Kidney epithelial cell (primary cell): ENCODE results near the gene TTC23L. TPM values are rescaled to one million over a fixed set of nuclear protein-coding genes. Genes with fewer than 3 reads are reported as not detected.

Source experiments
- DNase-seq: peaks from one replicate; pipeline ENCODE4 v3.0.0-alpha.2; 2010; ENCODE audit warnings: low read depth
- H3K27me3 ChIP-seq: 2 replicates; pipeline ENCODE4 v1.6.0; 2011; ENCODE audit warnings: low read length; ENCODE audit not compliant: control insufficient read depth, insufficient read depth
- H3K36me3 ChIP-seq: 2 replicates; pipeline ENCODE4 v1.5.1; 2011; ENCODE audit warnings: low read length; ENCODE audit not compliant: control insufficient read depth, insufficient read depth
- H3K4me3 ChIP-seq: 2 replicates; pipeline ENCODE4 v1.5.1; 2011; ENCODE audit warnings: low read depth, mild to moderate bottlenecking, control low read depth, low read length
- CTCF ChIP-seq: IDR thresholded peaks from 2 replicates; pipeline ENCODE4 v1.5.1; 2011; ENCODE audit warnings: mild to moderate bottlenecking, moderate library complexity, low read length, control low read depth, inconsistent platforms; ENCODE audit not compliant: insufficient read depth, poor library complexity, severe bottlenecking
- total RNA-seq: library from RNA; depleted of rRNA; stranded (reverse); fragments of >200 nt; gene quantifications from 2 replicates; pipeline ENCODE4 v1.2.3, GENCODE V29; 2015

Gene TTC23L
- total RNA-seq, 1 donor from 2014 or later, result 2.1 TPM

GRCh38 chr5:34844999-34845398 is 6.0 kb downstream of the TTC23L start:
- no peaks in the 10 kb centered on the region for H3K36me3 ChIP-seq
- DNase-seq, result no peak
- H3K27me3 ChIP-seq, result no peaks in the 10 kb centered on the region
- H3K4me3 ChIP-seq, result no peak overlapping the region
- TF ChIP-seq CTCF, result no peak

GRCh38 chr5:34847056-34847455 is 8.1 kb downstream of the TTC23L start:
- Histone ChIP-seq H3K36me3 (no peaks in the 10 kb centered on the region), H3K4me3 (no peak overlapping the region), H3K27me3 (no peaks in the 10 kb centered on the region)
- TF ChIP-seq CTCF, result no peak
- no peak for DNase-seq

- Histone ChIP-seq H3K36me3 (no peaks in the 10 kb centered on the region), H3K27me3 (no peaks in the 10 kb centered on the region), H3K4me3 (no peak overlapping the region)
- DNase-seq, result no peak
- no peak for TF ChIP-seq CTCF
These were observed 8.6 kb downstream of the TTC23L start for GRCh38 chr5:34847552-34847951.

GRCh38 chr5:34848230-34848629 is 9.3 kb downstream of the TTC23L start:
- Histone ChIP-seq H3K4me3 (no peak overlapping the region), H3K27me3 (no peaks in the 10 kb centered on the region), H3K36me3 (no peaks in the 10 kb centered on the region)
- no peak for DNase-seq
- TF ChIP-seq CTCF, result no peak

- no peak for DNase-seq
These were observed 10.3 kb downstream of the TTC23L start for GRCh38 chr5:34849253-34849652.

More at GRCh38 chr5:34849253-34849652, 10.3 kb downstream of the TTC23L start:
- Histone ChIP-seq H3K27me3 (no peaks in the 10 kb centered on the region), H3K4me3 (no peak overlapping the region), H3K36me3 (no peaks in the 10 kb centered on the region)
- no peak for TF ChIP-seq CTCF
